NCI-H1105 treated with DMSO at 0.1 percent for 48 hours (cell line): Measurements from ENCODE around the gene PATJ.
"Not testable (repeated sequence)": the region's sequence is repeated elsewhere in the genome, so short reads cannot be mapped to it uniquely, and the experiment has no call there.

ENCODE experiments used
- DNase-seq: peaks from one replicate; lab custom pipeline; 2025; lab: John Stamatoyannopoulos, UW

PATJ gene

GRCh38 chr1:62097464-62097863 lies 355.2 kb downstream of the PATJ start:
- no peak for DNase-seq

GRCh38 chr1:62100442-62100841 lies 358.2 kb downstream of the PATJ start:
- DNase-seq, result no peak

GRCh38 chr1:62103846-62104245 lies 361.6 kb downstream of the PATJ start:
- DNase-seq, result no peak

- no peak for DNase-seq
Observed at GRCh38 chr1:62107923-62108322, 365.6 kb downstream of the PATJ start.

- DNase-seq, result no peak
Observed at GRCh38 chr1:62109124-62109523, 366.8 kb downstream of the PATJ start.

- no peak for DNase-seq
Observed at GRCh38 chr1:62110198-62110817, 368.0 kb downstream of the PATJ start.

GRCh38 chr1:62111084-62111483 lies 368.8 kb downstream of the PATJ start:
- DNase-seq, result no peak

- no peak for DNase-seq
Observed at GRCh38 chr1:62113507-62113906, 371.2 kb downstream of the PATJ start.

- DNase-seq, result peak; percentile 7
Observed at GRCh38 chr1:62117018-62117750, 374.9 kb downstream of the PATJ start.

GRCh38 chr1:62126579-62127290 lies 384.5 kb downstream of the PATJ start:
- no peak for DNase-seq

GRCh38 chr1:62128745-62129144 lies 386.5 kb downstream of the PATJ start:
- no peak for DNase-seq

- DNase-seq, result peak; percentile 76
Observed at GRCh38 chr1:62131093-62131725, 388.9 kb downstream of the PATJ start.

- no peak for DNase-seq
Observed at GRCh38 chr1:62138029-62138428, 395.7 kb downstream of the PATJ start.

- DNase-seq, result no peak
Observed at GRCh38 chr1:62139410-62139809, 397.1 kb downstream of the PATJ start.

- DNase-seq, result no peak
Observed at GRCh38 chr1:62140666-62141065, 398.4 kb downstream of the PATJ start.

GRCh38 chr1:62142496-62142895 lies 400.2 kb downstream of the PATJ start:
- no peak for DNase-seq

- DNase-seq, result peak; percentile 27
Observed at GRCh38 chr1:62144238-62144831, 402.1 kb downstream of the PATJ start.

GRCh38 chr1:62159940-62160348 lies 417.7 kb downstream of the PATJ start:
- DNase-seq, result no peak

GRCh38 chr1:62161711-62162110 lies 419.4 kb downstream of the PATJ start:
- DNase-seq, result no peak

GRCh38 chr1:62170380-62170779 lies 428.1 kb downstream of the PATJ start:
- not testable (repeated sequence) for DNase-seq

GRCh38 chr1:62175568-62176179 lies 433.4 kb downstream of the PATJ start:
- DNase-seq, result peak; percentile 63
